Tibial artery (tissue), 4 donors: ENCODE data around the gene MYH7.

Experiments used
- DNase-seq, 2 donors: peaks; one replicate each; pipeline ENCODE4 v3.0.0-alpha.2; 2019
- H3K27ac ChIP-seq, 2 donors: fragments of 200-600 bp; sonication (generic) in 1 of 2; 1 replicate in 1 of 2; 2 replicates in 1 of 2; pipeline ENCODE4 v1.5.1; 2018 to 2019; ENCODE audit warnings: mild to moderate bottlenecking in 1 of 2
- H3K27me3 ChIP-seq, 2 donors: fragments of 200-600 bp; sonication (generic) in 1 of 2; one replicate each; pipeline versions ENCODE4 v1.5.1 to v1.6.0; 2016 to 2019
- H3K36me3 ChIP-seq, 3 donors: fragments of 200-600 bp; sonication (generic) in 2 of 3; one replicate each; pipeline ENCODE4 v1.5.1; 2016 to 2019; ENCODE audit warnings: mild to moderate bottlenecking in 2 of 3
- H3K4me1 ChIP-seq, 4 donors: fragments of 200-600 bp; sonication (generic) in 2 of 4; 1 replicate in 3 of 4; 2 replicates in 1 of 4; pipeline ENCODE4 v1.5.1; 2016 to 2019
- H3K4me3 ChIP-seq, 2 donors: fragments of 200-600 bp; sonication (generic) in 1 of 2; 1 replicate in 1 of 2; 2 replicates in 1 of 2; pipeline ENCODE4 v1.5.1; 2018 to 2019; ENCODE audit warnings: mild to moderate bottlenecking in 2 of 2
- H3K9me3 ChIP-seq, 3 donors: fragments of 200-600 bp; sonication (generic) in 1 of 3; one replicate each; pipeline ENCODE4 v1.5.1; 2016 to 2019
- CTCF ChIP-seq, 2 experiments: fragments of 200-600 bp in 1 of 2; fragments of 450-650 bp in 1 of 2; IDR thresholded peaks; one replicate each; pipeline ENCODE4 v1.5.1; 2017 to 2019; ENCODE audit warnings: antibody characterized with exemption in 2 of 2, mild to moderate bottlenecking in 1 of 2, moderate library complexity in 1 of 2
- intact Hi-C: fragments of 100-400 bp; cut with DNase I; formaldehyde crosslinking; loops from one replicate; pipeline ENCODE4 v1.15.0; 2023; ENCODE audit warnings: low total_unique reads

Gene MYH7

GRCh38 chr14:23445773-23446172 is 10.3 kb upstream of the MYH7 start:
- intact Hi-C loops: no loop called here
- Histone ChIP-seq H3K36me3 (no peaks in the 10 kb centered on the region), H3K4me3 (no peak overlapping the region), H3K9me3 (no peaks in the 10 kb centered on the region), H3K4me1 (no peaks in the 10 kb centered on the region), H3K27me3 (peaks cover 0 to 12% of the 10 kb centered on the region in 2 donors), H3K27ac (no peak overlapping the region)
- no peak for DNase-seq
- TF ChIP-seq CTCF (IDR thresholded peaks at IDR 0.05): no peak

- H3K4me3 ChIP-seq: no peak overlapping the region
- H3K27ac ChIP-seq: no peak overlapping the region
- peaks cover 0 to 8% of the 10 kb centered on the region in 2 donors for H3K27me3 ChIP-seq
- no peaks in the 10 kb centered on the region for H3K36me3 ChIP-seq
- no peak for DNase-seq
- TF ChIP-seq CTCF (IDR thresholded peaks at IDR 0.05): no peak
- H3K4me1 ChIP-seq: no peaks in the 10 kb centered on the region
- intact Hi-C loops: no loop called here
- H3K9me3 ChIP-seq: no peaks in the 10 kb centered on the region
Measured at GRCh38 chr14:23444314-23444713, 8.9 kb upstream of the MYH7 start.

GRCh38 chr14:23443881-23444280 is 8.4 kb upstream of the MYH7 start:
- TF ChIP-seq CTCF (IDR thresholded peaks at IDR 0.05): no peak
- H3K27me3 ChIP-seq: peaks cover 0 to 7% of the 10 kb centered on the region in 2 donors
- H3K9me3 ChIP-seq: no peaks in the 10 kb centered on the region
- no peak for DNase-seq
- no peaks in the 10 kb centered on the region for H3K36me3 ChIP-seq
- no peak overlapping the region for H3K27ac ChIP-seq
- no peak overlapping the region for H3K4me3 ChIP-seq
- intact Hi-C loops: no loop called here
- H3K4me1 ChIP-seq: no peaks in the 10 kb centered on the region

GRCh38 chr14:23443411-23443812 is 8.0 kb upstream of the MYH7 start:
- Histone ChIP-seq H3K36me3 (no peaks in the 10 kb centered on the region), H3K9me3 (no peaks in the 10 kb centered on the region), H3K4me1 (no peaks in the 10 kb centered on the region), H3K27me3 (peaks cover 0 to 7% of the 10 kb centered on the region in 2 donors), H3K27ac (no peak overlapping the region), H3K4me3 (no peak overlapping the region)
- intact Hi-C loops: no loop called here
- DNase-seq: peak in 1 of 2 donors; percentile 29
- no peak for TF ChIP-seq CTCF (IDR thresholded peaks at IDR 0.05)

GRCh38 chr14:23442721-23443356 is 7.4 kb upstream of the MYH7 start:
- Histone ChIP-seq H3K36me3 (no peaks in the 10 kb centered on the region), H3K4me1 (no peaks in the 10 kb centered on the region), H3K27me3 (peaks cover 0 to 7% of the 10 kb centered on the region in 2 donors), H3K27ac (no peak overlapping the region), H3K4me3 (no peak overlapping the region), H3K9me3 (no peaks in the 10 kb centered on the region)
- intact Hi-C loops: no loop called here
- peak in 1 of 2 donors; percentile 38 for DNase-seq
- TF ChIP-seq CTCF (IDR thresholded peaks at IDR 0.05): no peak

- Histone ChIP-seq H3K36me3 (no peaks in the 10 kb centered on the region), H3K4me1 (no peaks in the 10 kb centered on the region), H3K27ac (no peak overlapping the region), H3K4me3 (no peak overlapping the region), H3K27me3 (peaks cover 0 to 10% of the 10 kb centered on the region in 2 donors), H3K9me3 (no peaks in the 10 kb centered on the region)
- no peak for DNase-seq
- TF ChIP-seq CTCF (IDR thresholded peaks at IDR 0.05): no peak
- intact Hi-C loops: no loop called here
Measured at GRCh38 chr14:23441076-23441475, 5.6 kb upstream of the MYH7 start.
